CD4-positive, alpha-beta T cell treated with Interleukin-15 for 4 hours (primary cell): ENCODE measurements around the gene CCL27.
A peak's percentile ranks its signal among the peaks of the same experiment; 100 is the strongest.

ENCODE experiments used
- DNase-seq: peaks from one replicate; pipeline ENCODE4 v3.0.0-alpha.2; 2020; ENCODE audit warnings: low spot score

The CCL27 gene, protein sequence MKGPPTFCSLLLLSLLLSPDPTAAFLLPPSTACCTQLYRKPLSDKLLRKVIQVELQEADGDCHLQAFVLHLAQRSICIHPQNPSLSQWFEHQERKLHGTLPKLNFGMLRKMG

DNA sequence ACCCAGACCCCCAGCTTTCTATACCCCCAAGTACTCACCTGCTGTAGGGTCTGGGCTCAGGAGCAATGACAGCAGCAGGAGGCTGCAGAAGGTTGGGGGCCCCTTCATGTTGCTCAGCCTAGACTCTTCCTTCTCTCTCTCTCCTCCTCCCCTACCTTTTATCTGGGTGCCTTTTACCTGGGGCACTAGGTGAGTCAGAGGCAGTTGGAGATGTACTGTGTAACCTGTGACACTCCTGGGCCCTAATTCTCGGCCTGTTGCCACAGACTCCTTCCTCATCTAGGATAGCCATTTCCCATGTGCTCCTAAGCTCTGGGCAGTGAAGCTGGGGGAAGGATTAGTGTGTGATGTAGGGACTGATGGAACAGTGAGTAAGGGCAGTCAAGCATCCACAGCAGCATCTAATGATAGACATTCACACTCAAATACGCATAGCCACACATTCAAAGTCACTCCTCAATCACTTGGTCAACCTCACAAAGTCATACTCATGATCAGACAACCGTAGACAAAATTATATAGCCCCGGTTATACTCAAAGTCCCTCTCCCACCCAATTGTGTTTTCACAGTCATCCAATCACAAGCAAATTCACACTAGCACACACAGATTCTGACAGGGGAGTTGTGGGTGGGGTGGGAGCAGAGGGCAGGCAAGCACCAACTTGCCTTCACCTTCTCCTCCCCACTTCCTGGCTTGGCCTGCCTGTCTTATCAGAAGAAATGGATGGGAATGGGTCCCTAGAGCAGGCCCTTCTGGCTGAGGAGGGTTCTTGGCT lies at the start of gene CCL27:
TSS of gene CCL27 (minus strand) at position 132 of the 777 bp plus-strand sequence. CDS start at position 108, 24 bp downstream.
- DNase-seq = peak; percentile 69

DNA sequence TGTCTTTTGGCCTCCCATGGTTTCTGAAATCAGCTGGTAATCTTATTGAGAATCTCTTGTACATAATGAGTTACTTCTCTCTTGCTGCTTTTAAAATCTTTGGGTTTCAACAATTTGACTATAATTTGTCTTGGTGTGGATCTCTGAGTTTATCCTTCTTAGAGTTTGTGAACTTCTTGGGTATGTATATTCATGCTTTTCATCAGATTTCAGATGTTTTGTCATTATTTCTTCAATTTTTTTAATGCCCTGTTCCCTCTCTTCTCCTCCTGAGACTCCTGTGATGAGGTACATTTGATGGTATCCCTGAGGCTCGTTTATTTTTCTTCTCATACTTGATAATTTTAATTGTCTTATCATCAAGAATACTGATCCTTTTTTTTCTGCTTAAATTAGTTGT lies 49.7 kb upstream of the CCL27 start:
- no peak for DNase-seq

DNA sequence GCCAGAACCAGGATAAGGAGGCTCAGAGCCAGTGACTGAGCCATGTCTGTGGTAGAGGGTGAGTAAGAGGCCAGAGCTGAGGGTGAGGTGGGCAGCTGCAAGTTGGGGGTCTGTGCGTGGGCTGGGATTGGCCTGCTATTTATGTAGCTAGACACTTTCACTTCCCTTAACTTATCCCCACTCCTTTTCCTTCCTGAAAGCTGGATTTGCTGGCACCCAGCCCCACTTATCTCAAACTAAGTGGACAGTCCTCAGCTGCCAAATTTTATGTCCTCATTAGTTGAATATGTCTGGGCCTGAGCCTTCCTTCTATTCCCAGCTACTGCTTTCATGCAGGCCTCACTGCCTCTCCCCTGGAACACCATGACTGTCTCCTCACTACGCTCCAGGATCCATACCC lies 47.6 kb upstream of the CCL27 start, which contains the start of gene CCL21:
TSS of gene CCL21 (minus strand) at position 114 of the 400 bp plus-strand sequence. CDS start at position 44, 70 bp downstream.
- DNase-seq = no peak

DNA sequence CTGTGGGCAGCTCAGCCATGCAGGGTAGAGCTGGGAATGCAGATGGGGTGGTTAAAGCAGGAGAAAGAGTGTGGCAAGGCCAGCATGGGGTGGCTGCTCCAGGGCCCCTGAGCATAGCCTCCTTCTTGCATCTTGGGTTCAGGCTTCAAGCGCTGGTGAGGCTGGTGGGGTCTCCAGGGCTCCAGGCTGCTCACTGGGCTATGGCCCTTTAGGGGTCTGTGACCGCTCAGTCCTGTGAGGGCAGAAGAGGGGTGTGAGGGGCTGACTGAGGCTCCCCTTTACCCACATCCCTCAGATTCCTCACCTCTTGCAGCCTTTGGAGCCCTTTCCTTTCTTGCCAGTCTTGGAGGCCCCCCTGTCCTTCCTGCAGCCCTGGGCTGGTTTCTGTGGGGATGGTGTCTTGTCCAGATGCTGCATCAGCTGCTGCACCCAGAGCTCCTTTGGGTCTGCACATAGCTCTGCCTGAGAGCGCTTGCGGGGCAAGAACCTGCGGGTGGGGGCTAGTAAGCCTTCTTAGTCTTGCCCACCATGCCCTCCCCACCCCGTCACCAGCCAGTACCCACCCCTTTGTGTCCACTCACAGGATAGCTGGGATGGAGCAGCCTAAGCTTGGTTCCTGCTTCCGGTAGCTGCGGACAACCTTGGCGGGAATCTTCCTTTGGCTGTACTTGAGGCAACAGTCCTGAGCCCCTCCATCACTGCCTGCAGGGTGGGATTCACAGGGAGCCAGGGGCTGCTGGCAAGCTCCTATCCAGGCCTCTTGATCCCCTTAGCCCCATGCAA lies 46.9 kb upstream of the CCL27 start:
- DNase-seq = no peak

DNA sequence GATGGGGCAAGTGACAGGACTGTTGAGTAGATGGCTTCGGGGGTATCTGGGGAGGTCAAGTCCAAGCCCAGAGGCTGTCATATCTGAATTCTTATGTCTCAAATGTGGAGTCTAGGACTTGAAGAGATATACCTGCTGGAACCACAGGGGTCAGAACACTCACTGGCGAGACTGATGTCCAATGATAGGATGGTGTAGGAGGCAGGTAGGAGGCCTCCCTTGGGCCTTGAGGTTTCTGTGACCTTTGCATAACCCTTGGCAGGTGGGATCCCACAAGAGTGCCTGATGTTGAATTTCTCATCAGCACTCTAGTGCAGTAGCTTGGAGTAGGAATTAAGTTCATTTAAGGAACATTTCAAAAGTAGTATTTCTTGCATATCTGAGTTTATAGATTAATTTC lies 44.7 kb upstream of the CCL27 start:
- DNase-seq = no peak

DNA sequence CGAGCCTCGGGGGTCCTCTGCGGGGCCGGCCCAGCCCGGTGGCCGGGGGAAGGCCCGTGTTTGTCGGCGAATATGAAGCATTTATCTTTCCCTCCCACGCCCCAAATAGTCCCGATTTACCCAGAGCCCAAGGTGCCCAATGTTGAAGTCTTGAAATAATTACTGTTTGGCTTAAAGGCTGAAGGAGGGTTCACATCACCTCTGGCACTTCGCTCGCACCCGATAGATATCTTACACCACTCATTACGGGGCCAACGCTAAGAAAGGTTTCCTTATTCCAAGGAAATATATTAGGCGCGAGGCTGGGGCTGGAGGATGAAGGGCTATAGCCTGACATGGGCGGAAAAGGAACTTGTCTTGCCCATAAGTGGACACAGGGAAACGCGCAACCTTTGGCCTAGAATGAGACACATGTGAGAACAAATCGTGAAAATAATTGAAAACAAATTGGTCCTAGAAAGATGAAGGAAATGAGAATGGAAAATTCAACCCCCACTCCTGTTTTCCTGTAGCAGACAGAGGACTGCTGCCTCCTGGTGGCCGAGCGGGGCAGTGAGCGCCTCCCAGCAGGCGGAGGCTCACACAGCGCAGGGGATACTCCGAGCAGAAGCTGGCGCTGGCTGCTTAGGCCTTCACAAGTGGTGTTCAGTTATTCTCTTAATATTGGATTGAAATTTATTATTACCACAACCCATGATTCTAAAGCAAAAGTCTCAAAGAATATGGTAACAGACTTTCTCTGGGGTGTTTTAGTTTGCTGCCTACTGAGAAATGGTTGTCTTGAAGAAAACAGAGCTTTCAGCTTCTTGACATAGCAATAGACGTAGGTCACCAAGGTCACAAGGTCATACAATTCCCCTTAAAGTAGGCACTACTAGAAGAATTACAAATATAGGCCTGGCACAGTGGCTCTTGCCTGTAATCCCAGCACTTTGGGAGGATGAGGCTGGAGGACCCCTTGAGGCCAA lies 39.6 kb upstream of the CCL27 start:
- DNase-seq = peak; percentile 83

DNA sequence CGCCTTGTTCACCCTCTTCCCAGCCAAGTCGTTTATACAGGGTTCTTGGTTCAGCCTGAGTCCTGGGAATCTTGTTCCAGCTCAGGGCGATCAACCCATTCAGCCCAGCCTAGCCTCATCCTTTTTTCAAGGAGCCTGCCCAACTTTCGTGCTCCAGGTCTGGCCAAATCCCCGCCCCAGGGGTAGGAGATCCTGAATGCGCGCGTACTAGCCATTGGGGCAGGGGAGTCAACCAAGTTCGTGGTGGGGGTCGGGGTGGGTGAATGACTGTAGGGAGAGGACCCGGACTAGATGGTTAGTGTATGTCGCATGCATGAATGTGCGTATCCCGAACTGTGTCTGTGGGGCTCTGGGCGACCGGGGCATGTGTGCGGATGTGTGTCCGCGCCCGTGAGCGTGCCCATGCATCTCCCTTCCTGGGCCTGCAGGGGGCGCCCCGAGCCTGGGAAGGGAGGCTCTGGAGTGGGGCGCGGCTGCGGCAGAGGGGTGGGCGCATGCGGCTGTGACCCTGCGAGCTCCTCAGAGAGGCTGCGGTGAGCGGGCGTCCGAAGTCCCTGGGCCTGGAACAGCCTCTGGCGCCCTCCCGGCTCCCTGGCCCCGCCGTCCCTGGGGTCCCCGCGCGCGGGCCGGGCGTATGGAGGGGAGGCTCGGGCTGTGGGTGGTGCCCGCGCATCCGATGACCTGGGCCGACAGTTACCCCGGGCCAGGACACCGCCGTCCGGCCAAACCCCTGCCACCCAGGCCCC lies 38.7 kb upstream of the CCL27 start:
- peak; percentile 77 for DNase-seq

DNA sequence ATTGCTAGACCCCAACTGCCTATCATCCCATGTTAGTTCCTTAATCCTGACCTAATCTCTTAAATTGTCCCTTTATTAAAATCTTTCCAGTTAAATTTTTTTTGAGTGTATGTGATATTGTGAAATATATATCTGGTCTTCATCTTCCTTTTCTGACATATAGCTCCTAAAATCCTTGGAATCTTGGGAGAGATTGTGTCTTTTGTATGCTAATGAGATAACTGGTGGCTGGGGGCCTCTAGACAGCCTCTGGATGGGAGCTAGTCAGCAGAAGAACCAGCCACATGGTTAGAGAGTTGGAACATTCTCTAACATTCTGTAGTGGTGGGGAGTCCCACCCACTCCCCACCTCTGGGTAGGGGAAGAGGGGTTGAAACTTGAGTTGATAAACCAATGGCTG lies 32.4 kb upstream of the CCL27 start:
- DNase-seq = no peak

DNA sequence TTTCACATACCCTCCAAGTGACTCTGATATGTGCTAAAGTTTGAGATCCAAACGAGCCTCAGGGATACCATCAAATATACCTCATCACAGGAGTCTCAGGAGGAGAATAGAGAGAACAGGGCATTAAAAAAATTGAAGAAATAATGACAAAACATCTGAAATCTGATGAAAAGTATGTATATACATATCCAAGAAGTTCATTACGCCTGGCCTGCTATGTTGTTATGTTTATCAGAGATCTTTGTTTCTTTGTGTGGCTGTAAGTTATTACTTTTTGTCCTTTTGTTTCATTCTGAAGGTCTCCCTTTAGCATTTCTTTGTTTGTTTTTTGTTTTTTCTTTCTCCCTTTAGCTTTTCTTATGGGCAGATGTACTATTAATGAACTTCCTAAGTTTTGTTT lies 31.1 kb upstream of the CCL27 start:
- DNase-seq = no peak

DNA sequence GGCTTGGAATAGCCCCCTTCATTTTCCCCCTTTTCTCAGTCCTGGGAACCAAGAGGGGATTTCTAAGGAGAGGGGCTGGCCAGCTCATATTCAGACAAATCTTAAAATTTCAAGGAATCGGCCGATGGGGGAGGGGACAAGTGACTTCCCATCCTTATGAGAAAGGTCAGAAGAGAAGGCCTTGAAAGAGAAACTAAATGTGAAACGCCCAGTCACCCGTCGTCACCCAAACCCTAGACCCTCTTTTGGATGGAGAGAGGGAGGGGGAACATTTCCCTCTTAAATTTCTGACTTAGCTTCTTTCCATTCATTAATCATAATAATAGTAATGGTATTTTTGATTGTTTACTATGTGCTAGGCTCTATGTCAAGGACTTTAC lies 29.5 kb upstream of the CCL27 start:
- DNase-seq = no peak

DNA sequence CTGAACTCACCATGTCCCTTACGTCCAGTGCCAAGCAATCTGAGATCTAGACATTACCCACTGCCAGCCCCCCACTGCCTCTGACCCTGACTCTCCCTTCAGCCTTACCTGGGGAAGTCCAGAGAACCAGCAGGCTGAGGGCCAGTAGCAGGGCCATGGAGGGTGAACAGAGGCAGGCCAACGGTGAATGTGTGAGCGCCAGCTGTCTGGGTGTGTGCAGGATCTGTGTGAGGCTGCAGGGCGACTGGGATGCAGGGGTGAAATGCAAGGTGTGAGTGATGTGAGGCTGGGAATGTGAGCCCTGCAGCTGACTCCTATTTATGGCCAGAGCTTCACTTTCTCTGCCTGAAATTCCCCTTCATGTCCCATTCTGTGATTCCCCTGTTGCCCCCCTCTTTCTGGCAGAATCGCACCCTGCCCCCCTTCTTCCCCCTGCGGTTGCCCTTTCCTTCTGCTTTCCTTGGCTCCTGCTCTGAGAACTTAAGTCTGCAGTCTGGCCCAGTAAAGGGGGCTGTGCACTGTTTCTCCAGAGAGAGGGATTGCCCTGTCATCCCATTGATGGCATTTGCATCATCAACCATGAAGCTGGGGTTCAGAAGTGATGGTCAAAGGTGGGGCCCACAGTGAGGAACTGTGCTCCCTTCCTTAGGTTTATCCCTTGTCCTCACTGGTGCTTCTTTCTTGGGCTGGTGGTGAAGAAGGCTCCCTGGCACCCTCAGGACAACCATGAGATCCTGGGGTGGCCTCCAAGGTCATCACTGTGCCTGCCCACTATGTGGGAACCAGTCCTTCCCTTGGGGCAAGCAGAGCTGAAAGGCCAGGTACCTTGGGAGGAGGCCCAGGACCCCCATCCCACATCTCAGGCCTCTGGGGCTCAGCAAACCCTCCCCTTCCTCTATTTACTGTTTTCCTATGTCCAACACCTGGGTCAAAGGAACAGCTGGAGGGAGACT lies 28.8 kb upstream of the CCL27 start, which contains the start of gene CCL19:
TSS of gene CCL19 (minus strand) at position 294 of the 953 bp plus-strand sequence. CDS start at position 157, 137 bp downstream.
- no peak for DNase-seq

DNA sequence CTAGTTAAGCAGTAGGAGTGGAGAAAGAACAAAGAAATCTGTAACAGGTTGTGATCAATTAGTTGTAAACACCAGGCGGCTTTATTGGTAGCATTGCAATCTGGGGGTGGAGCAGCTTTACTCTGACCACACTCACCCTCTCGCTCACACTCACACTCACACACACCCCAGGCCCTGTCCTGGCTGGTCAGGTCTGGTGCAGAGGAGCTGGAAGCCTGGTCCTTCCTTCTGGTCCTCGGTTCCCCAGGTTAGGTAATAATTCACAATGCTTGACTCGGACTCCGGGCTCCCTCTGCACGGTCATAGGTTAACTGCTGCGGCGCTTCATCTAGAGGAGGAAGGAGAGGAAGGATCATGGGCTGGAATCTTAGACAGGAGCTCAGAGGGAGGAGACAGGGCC lies 27.1 kb upstream of the CCL27 start:
- no peak for DNase-seq

DNA sequence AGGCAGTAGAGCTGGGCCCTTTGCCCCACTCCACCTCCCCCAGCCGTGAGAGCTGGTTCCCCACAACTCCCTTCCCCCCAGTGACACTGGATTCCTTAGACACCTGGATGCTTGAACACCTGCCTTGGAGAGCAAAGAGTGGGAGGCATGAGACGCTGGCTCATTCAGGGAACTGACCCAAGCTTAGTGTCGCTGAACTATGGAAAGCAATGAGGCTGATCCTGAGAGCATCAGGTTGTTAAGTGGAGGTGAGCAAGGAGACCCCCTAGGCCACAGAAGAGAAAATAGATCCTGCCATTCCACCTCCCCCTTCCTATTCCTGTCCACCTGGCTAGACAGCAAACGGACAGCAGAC lies 26.6 kb upstream of the CCL27 start:
- DNase-seq = no peak

DNA sequence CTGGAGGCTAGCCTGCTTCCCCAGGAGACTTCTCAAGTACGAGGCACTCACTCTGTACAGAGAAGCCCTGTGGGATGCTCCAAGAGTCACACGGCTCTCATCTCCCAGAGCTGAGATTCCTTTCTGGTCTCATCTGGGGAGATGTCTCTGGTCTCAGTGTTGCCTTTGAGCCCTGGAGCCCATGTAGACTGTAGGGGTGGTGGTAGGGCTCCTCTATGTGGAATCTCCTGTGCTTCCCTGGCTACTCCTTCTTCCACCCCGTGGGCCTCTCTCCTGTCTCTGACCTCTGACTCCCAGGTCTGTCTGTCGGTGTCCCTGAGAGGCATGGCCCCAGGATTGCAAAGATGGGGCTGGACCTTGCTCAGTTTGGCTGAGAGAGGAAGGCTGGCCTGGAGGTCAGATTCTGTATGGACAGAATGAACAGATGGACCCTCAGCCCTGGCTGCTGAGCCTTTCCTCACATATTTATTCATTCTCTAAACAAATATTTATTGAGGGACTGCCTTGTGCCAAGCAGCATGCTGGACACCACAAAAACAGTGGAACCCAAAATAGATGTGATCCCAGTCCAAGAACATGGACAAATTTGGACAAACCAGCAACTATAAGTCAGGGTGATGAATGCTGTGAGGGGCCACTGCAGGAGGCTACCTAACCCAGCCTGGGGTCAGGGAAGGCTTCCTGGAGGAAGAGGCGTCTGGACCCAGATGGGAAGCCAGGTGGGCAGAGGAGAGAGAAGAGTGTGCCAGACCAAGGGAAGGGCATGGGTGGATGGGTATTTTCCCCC lies 26.1 kb upstream of the CCL27 start:
- no peak for DNase-seq

DNA sequence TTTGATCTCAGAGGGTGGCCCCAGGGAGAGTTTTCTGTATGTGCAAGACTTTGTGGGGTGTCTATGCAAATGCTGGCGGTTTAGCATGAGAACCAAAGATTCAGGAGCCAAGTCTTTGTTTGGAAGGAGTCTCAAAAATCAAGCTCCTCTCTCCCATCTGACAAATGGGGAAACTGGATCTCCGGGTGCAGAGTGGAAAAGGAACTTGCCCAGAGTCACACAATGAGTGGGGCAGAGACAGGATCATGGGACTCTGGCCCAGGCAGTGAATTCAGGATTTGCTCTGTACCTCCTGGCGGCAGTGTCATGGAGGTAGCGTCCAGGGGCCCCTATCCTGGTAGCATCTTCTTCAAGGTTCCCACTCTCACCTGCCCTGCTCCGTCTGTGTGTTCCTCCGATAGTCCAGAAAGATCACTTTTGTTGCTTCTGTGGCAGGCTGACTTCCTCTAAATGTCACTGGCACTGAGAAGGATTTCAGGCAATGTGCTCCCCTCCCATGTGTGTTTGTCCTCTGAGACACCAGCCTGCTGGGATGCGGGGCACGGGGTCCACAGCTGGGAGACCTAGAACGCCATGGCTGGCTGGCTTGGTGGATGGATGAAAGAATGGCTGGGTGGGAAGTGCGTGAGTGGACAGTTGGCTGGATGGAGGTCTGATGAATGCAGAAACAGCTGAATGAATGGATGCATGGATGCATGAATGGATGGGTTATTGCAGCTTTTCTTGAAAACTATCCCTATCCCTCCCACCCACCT lies 25.0 kb upstream of the CCL27 start:
- DNase-seq = no peak

DNA sequence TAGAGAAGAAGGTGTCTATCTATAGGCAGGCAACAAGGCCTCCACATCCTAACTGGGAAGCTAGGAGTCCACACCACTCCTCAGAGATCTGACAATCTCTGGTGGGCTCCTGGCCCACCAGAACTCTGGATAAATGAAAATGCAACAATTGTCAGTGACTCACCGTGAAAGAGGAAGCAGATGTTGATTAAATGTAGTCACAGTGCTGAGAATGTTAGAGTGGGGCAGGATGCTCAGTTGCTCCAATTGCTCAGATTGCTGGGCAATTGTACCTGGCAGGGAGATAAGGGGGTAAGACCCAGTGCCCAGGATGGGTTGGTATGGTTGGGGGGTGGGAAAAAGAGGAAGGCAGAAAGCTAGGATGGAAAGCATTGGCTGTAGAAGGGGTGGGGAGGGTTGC lies 24.3 kb upstream of the CCL27 start:
- DNase-seq = no peak

DNA sequence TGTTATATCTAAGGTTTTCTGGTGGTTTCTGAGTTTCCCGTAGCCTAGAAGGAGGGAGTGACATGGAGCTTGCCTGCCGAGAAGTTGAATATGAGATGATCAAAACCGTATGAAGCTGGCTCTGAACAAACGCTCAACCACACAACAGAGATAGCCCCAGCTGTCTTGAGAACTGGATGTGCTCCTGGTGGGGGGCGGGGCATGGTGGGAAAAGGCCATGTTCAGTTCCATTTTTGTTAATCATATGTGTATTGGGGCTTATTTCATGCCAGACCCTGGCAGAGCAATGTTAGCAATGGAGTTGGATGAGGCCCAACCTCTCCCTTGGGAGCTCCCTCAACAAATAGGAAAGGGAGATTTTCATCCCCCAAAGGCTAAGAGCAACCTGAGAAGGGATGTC lies 23.8 kb upstream of the CCL27 start:
- no peak for DNase-seq

DNA sequence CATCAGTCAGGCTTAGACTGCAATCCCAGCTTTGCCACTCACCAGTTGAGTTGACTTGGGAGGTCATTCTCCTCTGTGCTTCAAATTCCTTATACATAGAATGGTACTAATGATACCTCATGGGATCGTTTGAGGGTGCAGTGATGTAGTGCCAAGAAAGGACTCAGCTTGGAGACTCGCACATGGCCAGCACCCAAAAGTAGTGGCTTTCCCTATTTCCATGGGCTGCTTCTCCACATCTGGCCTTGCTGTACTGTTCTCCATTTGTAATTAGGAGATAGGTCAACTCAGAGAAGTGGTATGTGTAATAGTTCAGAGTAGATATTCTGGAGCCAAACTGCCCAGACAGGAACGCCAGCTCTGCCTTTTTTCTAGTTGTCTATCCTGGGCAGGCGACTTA lies 23.1 kb upstream of the CCL27 start:
- no peak for DNase-seq
